ENCODE results near the gene CFAP70.

CFAP70 gene

DNA sequence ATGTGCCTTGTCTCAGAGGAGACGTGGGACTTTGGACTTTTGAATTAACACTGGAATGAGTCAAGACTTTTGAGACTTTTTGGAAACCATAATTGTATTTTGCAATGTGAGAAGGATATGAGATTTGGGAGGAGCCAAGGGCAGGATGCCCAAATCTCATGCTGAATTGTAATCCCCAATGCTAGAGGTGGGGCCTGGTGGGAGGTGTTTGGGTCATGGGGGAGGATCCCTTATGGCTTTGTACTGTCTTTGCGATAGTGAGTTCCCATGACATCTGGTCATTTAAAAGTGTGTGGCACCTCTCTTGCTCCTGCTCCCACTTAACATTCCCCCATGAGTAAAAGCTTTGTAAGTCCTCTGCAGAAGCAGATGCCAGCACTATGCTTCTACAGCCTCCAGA is 150.8 kb downstream of the CFAP70 start:
- H3K36me3 ChIP-seq (ENCODE audit: insufficient read depth, low read length): no peaks in the 10 kb centered on the region
- no peaks in the 10 kb centered on the region for H3K9me2 ChIP-seq (ENCODE audit: low read depth, low read length)
- no peaks in the 10 kb centered on the region for H3F3A ChIP-seq (ENCODE audit: insufficient read depth, low read length)
- H4K20me1 ChIP-seq (ENCODE audit: insufficient read depth, low read length): no peaks in the 10 kb centered on the region
- no peaks in the 10 kb centered on the region for H3K4me1 ChIP-seq (ENCODE audit: insufficient read depth, low read length, severe bottlenecking)
- no peaks in the 10 kb centered on the region for H3K79me2 ChIP-seq (ENCODE audit: insufficient read depth, low read length)
- H3K4me3 ChIP-seq (ENCODE audit: low read depth, low read length, poor library complexity, severe bottlenecking): no peak overlapping the region
- H2AFZ ChIP-seq (ENCODE audit: low read length): no peak overlapping the region
- no peaks in the 10 kb centered on the region for H3K27me3 ChIP-seq (ENCODE audit: insufficient read depth, low read length)
- no peak overlapping the region for H3K4me2 ChIP-seq (ENCODE audit: low read length)
- peaks cover 5% of the 10 kb centered on the region; the same call in 1 of the 2 replicates for H3K9me3 ChIP-seq (ENCODE audit: low read length)
- no peak overlapping the region for H3K27ac ChIP-seq (ENCODE audit: low read depth, low read length, poor library complexity, severe bottlenecking)
- no peak overlapping the region for H3K9ac ChIP-seq (ENCODE audit: low read length)
- TF ChIP-seq, protein P1, sequence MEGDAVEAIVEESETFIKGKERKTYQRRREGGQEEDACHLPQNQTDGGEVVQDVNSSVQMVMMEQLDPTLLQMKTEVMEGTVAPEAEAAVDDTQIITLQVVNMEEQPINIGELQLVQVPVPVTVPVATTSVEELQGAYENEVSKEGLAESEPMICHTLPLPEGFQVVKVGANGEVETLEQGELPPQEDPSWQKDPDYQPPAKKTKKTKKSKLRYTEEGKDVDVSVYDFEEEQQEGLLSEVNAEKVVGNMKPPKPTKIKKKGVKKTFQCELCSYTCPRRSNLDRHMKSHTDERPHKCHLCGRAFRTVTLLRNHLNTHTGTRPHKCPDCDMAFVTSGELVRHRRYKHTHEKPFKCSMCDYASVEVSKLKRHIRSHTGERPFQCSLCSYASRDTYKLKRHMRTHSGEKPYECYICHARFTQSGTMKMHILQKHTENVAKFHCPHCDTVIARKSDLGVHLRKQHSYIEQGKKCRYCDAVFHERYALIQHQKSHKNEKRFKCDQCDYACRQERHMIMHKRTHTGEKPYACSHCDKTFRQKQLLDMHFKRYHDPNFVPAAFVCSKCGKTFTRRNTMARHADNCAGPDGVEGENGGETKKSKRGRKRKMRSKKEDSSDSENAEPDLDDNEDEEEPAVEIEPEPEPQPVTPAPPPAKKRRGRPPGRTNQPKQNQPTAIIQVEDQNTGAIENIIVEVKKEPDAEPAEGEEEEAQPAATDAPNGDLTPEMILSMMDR (IDR thresholded peaks at IDR 0.05; ENCODE audit: low read length): no peak
- TF ChIP-seq EZH2 (IDR thresholded peaks at IDR 0.05; ENCODE audit: borderline replicate concordance, low read length): no peak

DNA sequence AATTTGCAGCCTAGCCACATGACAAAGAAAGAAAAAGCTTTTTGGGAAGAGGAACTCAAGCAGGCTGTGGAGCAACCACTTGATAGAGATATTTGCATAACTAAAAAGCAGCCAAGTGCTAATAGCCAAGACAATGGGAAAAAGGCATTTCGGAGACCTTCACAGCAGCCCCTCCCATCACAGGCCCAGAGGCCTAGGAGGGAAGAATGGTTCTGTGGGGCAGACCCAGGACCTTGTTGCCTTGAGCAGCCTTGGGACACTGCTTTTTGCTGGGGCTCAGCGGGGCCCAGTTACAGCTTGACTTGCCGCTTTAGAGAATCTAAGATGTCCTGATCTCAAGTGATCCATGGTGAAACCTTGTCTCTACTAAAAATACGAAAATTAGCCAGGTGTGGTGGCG is 152.3 kb downstream of the CFAP70 start:
- Histone ChIP-seq H3K9me2 (ENCODE audit: low read depth, low read length) (no peaks in the 10 kb centered on the region), H2AFZ (ENCODE audit: low read length) (no peak overlapping the region), H3K36me3 (ENCODE audit: insufficient read depth, low read length) (no peaks in the 10 kb centered on the region), H3K4me1 (ENCODE audit: insufficient read depth, low read length, severe bottlenecking) (no peaks in the 10 kb centered on the region), H3K27me3 (ENCODE audit: insufficient read depth, low read length) (no peaks in the 10 kb centered on the region), H3K79me2 (ENCODE audit: insufficient read depth, low read length) (no peaks in the 10 kb centered on the region), H3K9me3 (ENCODE audit: low read length) (peaks cover 5% of the 10 kb centered on the region; the same call in 1 of the 2 replicates), H3K4me2 (ENCODE audit: low read length) (no peak overlapping the region), H3K4me3 (ENCODE audit: low read depth, low read length, poor library complexity, severe bottlenecking) (no peak overlapping the region), H3F3A (ENCODE audit: insufficient read depth, low read length) (no peaks in the 10 kb centered on the region), H3K9ac (ENCODE audit: low read length) (no peak overlapping the region), H4K20me1 (ENCODE audit: insufficient read depth, low read length) (no peaks in the 10 kb centered on the region), H3K27ac (ENCODE audit: low read depth, low read length, poor library complexity, severe bottlenecking) (no peak overlapping the region)
- no peak for TF ChIP-seq EZH2 (IDR thresholded peaks at IDR 0.05; ENCODE audit: borderline replicate concordance, low read length)
- TF ChIP-seq, protein P1 (IDR thresholded peaks at IDR 0.05; ENCODE audit: low read length): no peak

DNA sequence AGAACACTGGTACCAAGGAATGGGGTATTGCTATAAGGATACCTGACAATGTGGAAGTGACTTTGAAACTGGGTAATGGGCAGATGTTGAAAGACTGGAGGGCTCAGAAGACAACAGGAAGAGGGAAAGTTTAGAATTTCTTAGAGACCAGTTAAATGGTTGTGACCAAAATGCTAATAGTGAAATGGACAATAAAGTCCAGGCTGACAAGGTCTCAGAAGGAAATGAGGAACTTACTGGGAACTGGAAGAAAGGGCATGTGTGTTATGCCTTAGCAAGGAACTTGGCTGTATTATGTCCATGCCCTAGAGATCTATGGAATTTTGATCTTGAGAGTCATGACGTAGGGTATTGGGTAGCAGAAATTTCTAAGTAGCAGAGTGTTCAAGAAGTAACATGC is 152.8 kb downstream of the CFAP70 start:
- H3K27me3 ChIP-seq (ENCODE audit: insufficient read depth, low read length): no peaks in the 10 kb centered on the region
- no peaks in the 10 kb centered on the region for H3K9me2 ChIP-seq (ENCODE audit: low read depth, low read length)
- H2AFZ ChIP-seq (ENCODE audit: low read length): no peak overlapping the region
- H3K4me2 ChIP-seq (ENCODE audit: low read length): no peak overlapping the region
- TF ChIP-seq EZH2 (IDR thresholded peaks at IDR 0.05; ENCODE audit: borderline replicate concordance, low read length): no peak
- TF ChIP-seq, protein P1 (IDR thresholded peaks at IDR 0.05; ENCODE audit: low read length): no peak
- H4K20me1 ChIP-seq (ENCODE audit: insufficient read depth, low read length): no peaks in the 10 kb centered on the region
- no peaks in the 10 kb centered on the region for H3K79me2 ChIP-seq (ENCODE audit: insufficient read depth, low read length)
- H3K36me3 ChIP-seq (ENCODE audit: insufficient read depth, low read length): no peaks in the 10 kb centered on the region
- no peak overlapping the region for H3K9ac ChIP-seq (ENCODE audit: low read length)
- H3K4me3 ChIP-seq (ENCODE audit: low read depth, low read length, poor library complexity, severe bottlenecking): no peak overlapping the region
- no peaks in the 10 kb centered on the region for H3F3A ChIP-seq (ENCODE audit: insufficient read depth, low read length)
- no peaks in the 10 kb centered on the region for H3K4me1 ChIP-seq (ENCODE audit: insufficient read depth, low read length, severe bottlenecking)
- H3K27ac ChIP-seq (ENCODE audit: low read depth, low read length, poor library complexity, severe bottlenecking): no peak overlapping the region
- peaks cover 5% of the 10 kb centered on the region; the same call in 1 of the 2 replicates for H3K9me3 ChIP-seq (ENCODE audit: low read length)
